HAP-1 (cell line): ENCODE results near the gene GTF2B.
A peak's percentile ranks its signal among the peaks of the same experiment; 100 is the strongest.
"Not testable (repeated sequence)": the region's sequence is repeated elsewhere in the genome, so short reads cannot be mapped to it uniquely, and the experiment has no call there.

Experiments used
- DNase-seq, 2 experiments: peaks; one replicate each; pipeline ENCODE4 v3.0.0-alpha.2; 2016 to 2020; ENCODE audit warnings: low spot score in 2 of 2
- H3K27me3 ChIP-seq: fragments of 250-450 bp; sonication (Bioruptor Pico); 2 replicates; pipeline ENCODE4 v1.5.1; 2020; ENCODE audit warnings: low read depth, mild to moderate bottlenecking, moderate library complexity
- H3K36me3 ChIP-seq: fragments of 250-450 bp; sonication (Bioruptor Pico); replicated peaks from 2 replicates; pipeline ENCODE4 v1.5.1; 2020; ENCODE audit warnings: mild to moderate bottlenecking
- H3K4me1 ChIP-seq: fragments of 250-450 bp; sonication (Bioruptor Pico); 2 replicates; pipeline ENCODE4 v1.5.1; 2020; ENCODE audit warnings: mild to moderate bottlenecking
- H3K4me3 ChIP-seq: fragments of 250-450 bp; sonication (Bioruptor Pico); 2 replicates; pipeline ENCODE4 v1.5.1; 2020; ENCODE audit warnings: mild to moderate bottlenecking, moderate library complexity
- H3K9me3 ChIP-seq: fragments of 250-450 bp; sonication (Bioruptor Pico); 2 replicates; pipeline ENCODE4 v1.5.1; 2020; ENCODE audit warnings: mild to moderate bottlenecking, moderate library complexity
- in situ Hi-C: fragments of 300-500 bp; cut with MboI; formaldehyde crosslinking; loops from 3 replicates; pipeline ENCODE4 v1.14.3; 2020; ENCODE audit warnings: low sequenced_read_pairs, inconsistent platforms, mixed read lengths

Gene GTF2B

GRCh38 chr1:88875595-88875994 is 15.8 kb downstream of the GTF2B start:
- 0 out of 2 replicates have a peak, but pooled peaks cover 3% of the 10 kb centered on the region for H3K36me3 ChIP-seq
- no peaks in the 10 kb centered on the region for H3K9me3 ChIP-seq
- H3K4me3 ChIP-seq: no peak overlapping the region
- H3K4me1 ChIP-seq: no peaks in the 10 kb centered on the region
- in situ Hi-C loops: no loop called here
- no peak for DNase-seq
- no peaks in the 10 kb centered on the region for H3K27me3 ChIP-seq

GRCh38 chr1:88873737-88874349 is 17.5 kb downstream of the GTF2B start:
- no peaks in the 10 kb centered on the region for H3K4me1 ChIP-seq
- H3K36me3 ChIP-seq: 0 out of 2 replicates have a peak, but pooled peaks cover 3% of the 10 kb centered on the region
- in situ Hi-C loops: no loop called here
- H3K27me3 ChIP-seq: no peaks in the 10 kb centered on the region
- no peaks in the 10 kb centered on the region for H3K9me3 ChIP-seq
- no peak for DNase-seq
- H3K4me3 ChIP-seq: no peak overlapping the region

GRCh38 chr1:88869644-88870043 is 21.7 kb downstream of the GTF2B start:
- H3K4me1 ChIP-seq, DNase-seq, in situ Hi-C loops, H3K4me3 ChIP-seq, H3K36me3 ChIP-seq, H3K27me3 ChIP-seq, H3K9me3 ChIP-seq: not testable (repeated sequence)

- Histone ChIP-seq H3K27me3 (no peaks in the 10 kb centered on the region), H3K36me3 (peaks cover 3% of the 10 kb centered on the region; the same call in 1 of the 2 replicates), H3K4me3 (no peak overlapping the region), H3K4me1 (0 out of 2 replicates have a peak, but pooled peaks cover 3% of the 10 kb centered on the region), H3K9me3 (no peaks in the 10 kb centered on the region)
- in situ Hi-C loops: no loop called here
- DNase-seq: no peak
Observed at GRCh38 chr1:88867743-88868521, 23.4 kb downstream of the GTF2B start.

GRCh38 chr1:88851303-88852063 is 39.9 kb downstream of the GTF2B start:
- no peak overlapping the region for H3K4me3 ChIP-seq
- H3K9me3 ChIP-seq: no peaks in the 10 kb centered on the region
- in situ Hi-C loops: no loop called here
- no peaks in the 10 kb centered on the region; the same call in 1 of the 2 replicates for H3K4me1 ChIP-seq
- peaks cover 12% of the 10 kb centered on the region; the same call in 1 of the 2 replicates for H3K36me3 ChIP-seq
- no peak for DNase-seq
- no peaks in the 10 kb centered on the region; the same call in 1 of the 2 replicates for H3K27me3 ChIP-seq

GRCh38 chr1:88847643-88848042 is 43.7 kb downstream of the GTF2B start:
- Histone ChIP-seq H3K27me3 (no peaks in the 10 kb centered on the region; the same call in 1 of the 2 replicates), H3K4me3 (no peak overlapping the region), H3K9me3 (no peaks in the 10 kb centered on the region), H3K36me3 (no peaks in the 10 kb centered on the region), H3K4me1 (no peaks in the 10 kb centered on the region; the same call in 1 of the 2 replicates)
- peak; percentile 6 to 26 for DNase-seq
- in situ Hi-C loops: no loop called here

- peaks cover 15% of the 10 kb centered on the region for H3K36me3 ChIP-seq
- in situ Hi-C loops: no loop called here
- no peak for DNase-seq
Observed at GRCh38 chr1:88825721-88826120, 65.6 kb downstream of the GTF2B start.

GRCh38 chr1:88819642-88820041 is 71.7 kb downstream of the GTF2B start:
- in situ Hi-C loops, H3K9me3 ChIP-seq, DNase-seq, H3K27me3 ChIP-seq, H3K4me3 ChIP-seq, H3K4me1 ChIP-seq, H3K36me3 ChIP-seq: not testable (repeated sequence)

More at GRCh38 chr1:88825721-88826120, 65.6 kb downstream of the GTF2B start:
- Histone ChIP-seq H3K27me3 (no peaks in the 10 kb centered on the region), H3K4me1 (peaks cover 8% of the 10 kb centered on the region; the same call in 1 of the 2 replicates), H3K9me3 (no peaks in the 10 kb centered on the region), H3K4me3 (no peak overlapping the region)

- H3K4me1 ChIP-seq: no peaks in the 10 kb centered on the region
- H3K9me3 ChIP-seq: no peaks in the 10 kb centered on the region
- in situ Hi-C loops: no loop called here
- H3K4me3 ChIP-seq: no peak overlapping the region
- H3K36me3 ChIP-seq: 0 out of 2 replicates have a peak, but pooled peaks cover 3% of the 10 kb centered on the region
- no peaks in the 10 kb centered on the region for H3K27me3 ChIP-seq
- DNase-seq: no peak
Observed at GRCh38 chr1:88813471-88813870, 77.9 kb downstream of the GTF2B start.

- Histone ChIP-seq H3K36me3 (0 out of 2 replicates have a peak, but pooled peaks cover 5% of the 10 kb centered on the region), H3K4me3 (no peak overlapping the region), H3K9me3 (no peaks in the 10 kb centered on the region), H3K27me3 (no peaks in the 10 kb centered on the region), H3K4me1 (no peaks in the 10 kb centered on the region)
- DNase-seq: no peak
- in situ Hi-C loops: no loop called here
Observed at GRCh38 chr1:88812366-88812765, 79.0 kb downstream of the GTF2B start.

GRCh38 chr1:88803444-88803843 is 87.9 kb downstream of the GTF2B start:
- Histone ChIP-seq H3K36me3 (peaks cover 24% of the 10 kb centered on the region), H3K4me1 (no peaks in the 10 kb centered on the region), H3K9me3 (no peaks in the 10 kb centered on the region), H3K4me3 (no peak overlapping the region), H3K27me3 (no peaks in the 10 kb centered on the region)
- no peak for DNase-seq
- in situ Hi-C loops: no loop called here

GRCh38 chr1:88802950-88803349 is 88.4 kb downstream of the GTF2B start:
- no peak for DNase-seq
- no peaks in the 10 kb centered on the region for H3K9me3 ChIP-seq
- no peaks in the 10 kb centered on the region for H3K27me3 ChIP-seq
- no peak overlapping the region for H3K4me3 ChIP-seq
- H3K36me3 ChIP-seq: peaks cover 24% of the 10 kb centered on the region
- in situ Hi-C loops: no loop called here
- no peaks in the 10 kb centered on the region for H3K4me1 ChIP-seq
